ENCODE measurements around the gene SETDB2. TPM values are rescaled to one million over a fixed set of nuclear protein-coding genes. Genes with fewer than 3 reads are reported as not detected.

Gene SETDB2
- total RNA-seq, 1 experiment from 2014 or later: 14.7 TPM

DNA sequence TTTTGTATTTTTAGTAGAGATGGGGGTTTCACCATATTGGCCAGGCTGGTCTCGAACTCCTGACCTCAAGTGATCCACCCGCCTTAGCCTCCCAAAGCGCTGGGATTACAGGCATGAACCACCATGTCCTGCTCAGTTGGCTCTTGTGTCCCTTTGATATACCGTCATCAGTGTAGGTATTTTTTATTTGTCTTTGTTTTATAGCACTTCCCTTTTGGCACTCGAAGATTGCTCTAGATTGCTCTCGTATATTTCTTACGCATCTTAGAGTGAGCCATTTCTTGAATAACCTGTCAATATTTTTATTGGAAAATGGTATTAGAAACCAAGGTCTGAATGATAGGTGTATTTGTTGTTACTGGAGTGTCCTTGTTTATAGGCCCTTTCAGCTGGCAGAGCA is 9.4 kb downstream of the SETDB2 start:
- Mint-ChIP-seq H3K27me3 (ENCODE audit: insufficient read depth, unreplicated experiment) (no peaks in the 10 kb centered on the region), H3K4me1 (ENCODE audit: low read depth, unreplicated experiment) (peaks cover 6% of the 10 kb centered on the region), H3K27ac (ENCODE audit: unreplicated experiment) (no peak overlapping the region), H3K36me3 (ENCODE audit: insufficient read depth, unreplicated experiment) (peaks cover 17% of the 10 kb centered on the region), H3K9me3 (ENCODE audit: unreplicated experiment) (no peaks in the 10 kb centered on the region), H3K4me3 (ENCODE audit: unreplicated experiment) (no peak overlapping the region)
- no peak for DNase-seq
- ChIA-PET CTCF (interaction anchor here (0.7 kb wide), 1 partner anchor 483 kb away, joined by 3 read pairs; the partner anchor contains the start of gene SPRYD7), POLR2A (no interaction called here)
- Histone ChIP-seq H3K4me3 (ENCODE audit: low read depth, low read length) (no peak overlapping the region), H3K4me1 (no peaks in the 10 kb centered on the region; the same call in 1 of the 2 replicates), H3K9me3 (no peaks in the 10 kb centered on the region), H3K36me3 (ENCODE audit: control insufficient read depth, insufficient read depth, low read length) (no peaks in the 10 kb centered on the region; the same call in 1 of the 2 replicates), H3K27me3 (replicated peaks; ENCODE audit: control insufficient read depth, insufficient read depth, low read length) (no peaks in the 10 kb centered on the region)
- intact Hi-C loops (cut with micrococcal nuclease; ENCODE audit: unreplicated experiment): no loop called here
- TF ChIP-seq, protein P1, sequence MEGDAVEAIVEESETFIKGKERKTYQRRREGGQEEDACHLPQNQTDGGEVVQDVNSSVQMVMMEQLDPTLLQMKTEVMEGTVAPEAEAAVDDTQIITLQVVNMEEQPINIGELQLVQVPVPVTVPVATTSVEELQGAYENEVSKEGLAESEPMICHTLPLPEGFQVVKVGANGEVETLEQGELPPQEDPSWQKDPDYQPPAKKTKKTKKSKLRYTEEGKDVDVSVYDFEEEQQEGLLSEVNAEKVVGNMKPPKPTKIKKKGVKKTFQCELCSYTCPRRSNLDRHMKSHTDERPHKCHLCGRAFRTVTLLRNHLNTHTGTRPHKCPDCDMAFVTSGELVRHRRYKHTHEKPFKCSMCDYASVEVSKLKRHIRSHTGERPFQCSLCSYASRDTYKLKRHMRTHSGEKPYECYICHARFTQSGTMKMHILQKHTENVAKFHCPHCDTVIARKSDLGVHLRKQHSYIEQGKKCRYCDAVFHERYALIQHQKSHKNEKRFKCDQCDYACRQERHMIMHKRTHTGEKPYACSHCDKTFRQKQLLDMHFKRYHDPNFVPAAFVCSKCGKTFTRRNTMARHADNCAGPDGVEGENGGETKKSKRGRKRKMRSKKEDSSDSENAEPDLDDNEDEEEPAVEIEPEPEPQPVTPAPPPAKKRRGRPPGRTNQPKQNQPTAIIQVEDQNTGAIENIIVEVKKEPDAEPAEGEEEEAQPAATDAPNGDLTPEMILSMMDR (IDR thresholded peaks at IDR 0.05; ENCODE audit: insufficient read depth in 1 of 2, low read depth in 1 of 2, low read length in 1 of 2, severe bottlenecking in 1 of 2, unreplicated experiment in 1 of 2): no peak
- BruUV-seq (replicated peaks): no TSS peak

DNA sequence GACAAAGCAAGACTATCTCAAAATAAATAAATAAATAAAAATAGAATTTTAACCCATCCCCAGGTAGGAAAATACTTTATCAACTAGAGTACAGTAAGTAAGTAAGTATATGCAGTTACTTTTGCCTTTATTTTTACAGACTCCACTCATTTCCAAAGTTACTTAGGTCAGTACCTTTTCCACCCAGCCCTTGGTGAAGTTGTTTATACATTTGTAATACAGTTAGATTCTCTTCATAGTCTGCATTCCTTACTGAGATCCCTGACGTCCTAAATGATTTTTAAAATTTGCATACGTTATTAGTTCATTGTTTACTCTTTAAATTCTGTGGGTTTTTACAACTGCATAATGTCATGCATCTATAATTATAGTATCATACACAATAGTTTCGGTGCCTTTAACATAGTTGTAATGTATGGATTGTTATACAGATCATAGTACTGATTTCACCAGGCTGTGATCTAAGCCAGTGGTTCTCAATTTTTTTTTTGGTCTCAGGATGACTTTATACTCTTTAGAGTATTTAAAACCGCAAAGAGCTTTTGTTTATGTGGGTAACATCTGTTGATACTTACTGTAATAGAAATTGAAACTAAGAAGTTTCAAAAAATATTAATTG is 10.4 kb downstream of the SETDB2 start:
- H3K4me3 Mint-ChIP-seq (ENCODE audit: unreplicated experiment): no peak overlapping the region
- no peak overlapping the region for H3K27ac Mint-ChIP-seq (ENCODE audit: unreplicated experiment)
- H3K36me3 Mint-ChIP-seq (ENCODE audit: insufficient read depth, unreplicated experiment): peaks cover 21% of the 10 kb centered on the region
- TF ChIP-seq, protein P1 (IDR thresholded peaks at IDR 0.05; ENCODE audit: insufficient read depth in 1 of 2, low read depth in 1 of 2, low read length in 1 of 2, severe bottlenecking in 1 of 2, unreplicated experiment in 1 of 2): no peak
- intact Hi-C loops (cut with micrococcal nuclease; ENCODE audit: unreplicated experiment): no loop called here
- CTCF ChIA-PET: no interaction called here
- POLR2A ChIA-PET: no interaction called here
- Histone ChIP-seq H3K4me1 (no peaks in the 10 kb centered on the region; the same call in 1 of the 2 replicates), H3K9me3 (no peaks in the 10 kb centered on the region), H3K36me3 (ENCODE audit: control insufficient read depth, insufficient read depth, low read length) (no peaks in the 10 kb centered on the region; the same call in 1 of the 2 replicates), H3K4me3 (ENCODE audit: low read depth, low read length) (no peak overlapping the region), H3K27me3 (replicated peaks; ENCODE audit: control insufficient read depth, insufficient read depth, low read length) (no peaks in the 10 kb centered on the region)
- BruUV-seq (replicated peaks): no TSS peak
- H3K4me1 Mint-ChIP-seq (ENCODE audit: low read depth, unreplicated experiment): no peaks in the 10 kb centered on the region
- H3K9me3 Mint-ChIP-seq (ENCODE audit: unreplicated experiment): no peaks in the 10 kb centered on the region
- no peaks in the 10 kb centered on the region for H3K27me3 Mint-ChIP-seq (ENCODE audit: insufficient read depth, unreplicated experiment)
- DNase-seq: no peak

DNA sequence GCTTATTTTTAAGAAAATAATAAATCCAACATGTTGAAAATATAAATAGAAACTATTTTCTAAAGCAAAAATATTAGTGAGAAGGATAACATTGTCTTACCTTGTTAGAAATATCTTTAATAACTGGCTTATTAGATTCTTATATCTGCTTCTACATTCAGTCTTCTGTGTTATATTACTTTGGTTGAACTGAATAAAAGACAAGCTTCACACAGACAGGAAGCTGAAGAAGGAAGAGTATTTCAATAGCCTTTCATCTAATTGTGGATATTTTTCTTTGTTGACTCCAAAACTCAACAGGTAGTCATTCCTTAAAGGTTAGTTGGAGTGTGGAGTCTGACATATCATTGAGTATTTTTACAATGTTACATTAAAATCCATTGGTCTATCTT is 10.9 kb downstream of the SETDB2 start:
- H3K4me3 ChIP-seq (ENCODE audit: low read depth, low read length): no peak overlapping the region
- intact Hi-C loops (cut with micrococcal nuclease; ENCODE audit: unreplicated experiment): no loop called here
- DNase-seq: no peak
- Mint-ChIP-seq H3K4me3 (ENCODE audit: unreplicated experiment) (no peak overlapping the region), H3K27me3 (ENCODE audit: insufficient read depth, unreplicated experiment) (no peaks in the 10 kb centered on the region), H3K9me3 (ENCODE audit: unreplicated experiment) (no peaks in the 10 kb centered on the region), H3K27ac (ENCODE audit: unreplicated experiment) (no peak overlapping the region), H3K4me1 (ENCODE audit: low read depth, unreplicated experiment) (no peaks in the 10 kb centered on the region), H3K36me3 (ENCODE audit: insufficient read depth, unreplicated experiment) (peaks cover 21% of the 10 kb centered on the region)
- no peaks in the 10 kb centered on the region; the same call in 1 of the 2 replicates for H3K36me3 ChIP-seq (ENCODE audit: control insufficient read depth, insufficient read depth, low read length)
- ChIA-PET CTCF (no interaction called here), POLR2A (no interaction called here)
- TF ChIP-seq, protein P1 (IDR thresholded peaks at IDR 0.05; ENCODE audit: insufficient read depth in 1 of 2, low read depth in 1 of 2, low read length in 1 of 2, severe bottlenecking in 1 of 2, unreplicated experiment in 1 of 2): no peak
- no peaks in the 10 kb centered on the region for H3K9me3 ChIP-seq
- BruUV-seq (replicated peaks): no TSS peak
- H3K4me1 ChIP-seq: no peaks in the 10 kb centered on the region; the same call in 1 of the 2 replicates
- H3K27me3 ChIP-seq (replicated peaks; ENCODE audit: control insufficient read depth, insufficient read depth, low read length): no peaks in the 10 kb centered on the region

All from Caco-2 (cell line).